Ovary (tissue), 3 donors: ENCODE measurements around the gene MEGF9.

ENCODE experiments used
- EP300 ChIP-seq: sonication (generic); formaldehyde crosslinking; IDR thresholded peaks from one replicate; pipeline ENCODE4 v1.6.1; 2017; ENCODE audit warnings: antibody characterized with exemption
- POLR2A ChIP-seq: fragments of 450-650 bp; IDR thresholded peaks from one replicate; pipeline ENCODE4 v1.6.1; 2017; ENCODE audit warnings: antibody characterized with exemption, mild to moderate bottlenecking, moderate library complexity
- TF ChIP-seq, protein P1 (sequence below), 3 donors: fragments of 450-650 bp in 2 of 3; fragments of 200-600 bp in 1 of 3; IDR thresholded peaks; one replicate each; pipeline versions ENCODE4 v1.5.1 to v1.8.0; 2016 to 2022; ENCODE audit warnings: antibody characterized with exemption in 3 of 3, mild to moderate bottlenecking in 1 of 3
- donor health status: DM: no; HTN: no; CAD: no.

DNA sequence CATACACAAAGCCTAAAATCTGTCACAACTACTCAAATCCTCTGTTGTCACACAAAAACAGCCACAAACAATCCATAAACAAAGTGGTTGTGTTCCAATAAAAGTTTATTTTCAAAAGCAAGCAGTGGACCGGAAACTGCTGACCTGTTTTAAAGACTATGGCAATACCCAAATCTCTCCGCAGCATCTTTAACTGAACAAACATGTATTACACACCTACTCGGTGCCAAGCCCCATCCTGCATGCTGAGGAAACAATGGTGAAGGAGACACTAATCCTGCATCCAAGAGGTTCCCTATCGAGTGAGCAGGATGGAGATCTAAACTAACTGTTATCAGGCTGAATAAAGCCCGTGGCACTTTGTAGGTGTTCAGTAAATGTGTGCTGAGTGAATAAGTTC lies 145.5 kb downstream of the MEGF9 start:
- TF ChIP-seq, protein P1, sequence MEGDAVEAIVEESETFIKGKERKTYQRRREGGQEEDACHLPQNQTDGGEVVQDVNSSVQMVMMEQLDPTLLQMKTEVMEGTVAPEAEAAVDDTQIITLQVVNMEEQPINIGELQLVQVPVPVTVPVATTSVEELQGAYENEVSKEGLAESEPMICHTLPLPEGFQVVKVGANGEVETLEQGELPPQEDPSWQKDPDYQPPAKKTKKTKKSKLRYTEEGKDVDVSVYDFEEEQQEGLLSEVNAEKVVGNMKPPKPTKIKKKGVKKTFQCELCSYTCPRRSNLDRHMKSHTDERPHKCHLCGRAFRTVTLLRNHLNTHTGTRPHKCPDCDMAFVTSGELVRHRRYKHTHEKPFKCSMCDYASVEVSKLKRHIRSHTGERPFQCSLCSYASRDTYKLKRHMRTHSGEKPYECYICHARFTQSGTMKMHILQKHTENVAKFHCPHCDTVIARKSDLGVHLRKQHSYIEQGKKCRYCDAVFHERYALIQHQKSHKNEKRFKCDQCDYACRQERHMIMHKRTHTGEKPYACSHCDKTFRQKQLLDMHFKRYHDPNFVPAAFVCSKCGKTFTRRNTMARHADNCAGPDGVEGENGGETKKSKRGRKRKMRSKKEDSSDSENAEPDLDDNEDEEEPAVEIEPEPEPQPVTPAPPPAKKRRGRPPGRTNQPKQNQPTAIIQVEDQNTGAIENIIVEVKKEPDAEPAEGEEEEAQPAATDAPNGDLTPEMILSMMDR (IDR thresholded peaks at IDR 0.05) = no peak
- no peak for TF ChIP-seq POLR2A
- TF ChIP-seq EP300 = no peak
